ENCODE data around the gene CCR8. TPM values are rescaled to one million over a fixed set of nuclear protein-coding genes. Genes with fewer than 3 reads are reported as not detected.

The CCR8 gene
- total RNA-seq, 1 donor from 2014 or later, result not detected

DNA sequence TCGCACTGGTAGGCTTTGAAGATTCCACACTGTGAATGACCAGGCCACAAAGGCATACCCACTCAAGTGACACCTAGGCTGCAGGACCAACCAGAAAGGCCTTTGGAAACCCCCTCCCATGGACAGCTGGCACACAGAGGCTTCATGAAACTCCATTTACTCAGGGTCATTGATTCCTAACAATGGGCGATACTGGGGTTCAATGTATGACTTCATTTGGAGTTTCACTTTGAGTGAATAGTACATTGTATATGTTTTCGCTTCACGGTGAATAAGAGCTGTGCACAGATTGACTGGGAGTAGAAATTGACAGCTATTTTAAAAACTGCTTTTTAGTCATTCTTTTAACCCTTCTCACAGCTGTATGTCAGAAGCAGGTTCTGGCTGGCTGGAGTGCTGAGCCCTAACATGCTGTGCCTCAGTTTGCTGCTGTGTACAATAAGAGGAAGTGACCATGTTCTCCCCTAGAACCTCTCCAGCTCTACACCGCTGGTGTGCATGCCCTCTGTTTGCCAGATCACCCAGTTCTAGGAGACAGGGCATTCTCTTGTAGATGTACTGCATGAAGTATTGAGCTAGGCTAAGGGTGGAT lies 34.2 kb upstream of the CCR8 start:
- no peaks in the 10 kb centered on the region for H3K36me3 Mint-ChIP-seq
- H3K4me3 ChIP-seq, result no peak overlapping the region
- H4K20me1 ChIP-seq (ENCODE audit: low read depth), result no peaks in the 10 kb centered on the region
- TF ChIP-seq EZH2phosphoT487 (IDR thresholded peaks at IDR 0.05), result no peak
- TF ChIP-seq EZH2 (IDR thresholded peaks at IDR 0.05), result no peak
- TF ChIP-seq CTCF (IDR thresholded peaks at IDR 0.05), result no peak
- H3K27ac Mint-ChIP-seq, result no peak overlapping the region
- no peak for DNase-seq (ENCODE audit: low spot score)
- H3K36me3 ChIP-seq, result no peaks in the 10 kb centered on the region
- no peak overlapping the region for H3K9ac ChIP-seq
- peaks cover 23% of the 10 kb centered on the region for H3K9me3 Mint-ChIP-seq
- no peak overlapping the region for H3K4me3 Mint-ChIP-seq
- peaks cover 10% of the 10 kb centered on the region for H3K4me1 Mint-ChIP-seq
- no peaks in the 10 kb centered on the region for H3K27me3 ChIP-seq
- H2AFZ ChIP-seq (replicated peaks), result no peak overlapping the region
- H3K4me2 ChIP-seq, result no peak overlapping the region
- H3K9me3 ChIP-seq (ENCODE audit: low read depth), result no peaks in the 10 kb centered on the region
- H3K27me3 Mint-ChIP-seq (ENCODE audit: insufficient read depth, low read depth), result peaks cover 8% of the 10 kb centered on the region
- no peaks in the 10 kb centered on the region for H3K79me2 ChIP-seq (ENCODE audit: low read depth)
- no peaks in the 10 kb centered on the region for H3K4me1 ChIP-seq
- no peaks in the 10 kb centered on the region for H3F3A ChIP-seq (ENCODE audit: low read depth)
- no peak overlapping the region for H3K27ac ChIP-seq

- Histone ChIP-seq H3K9ac (no peak overlapping the region), H3K27me3 (no peaks in the 10 kb centered on the region), H3K9me3 (ENCODE audit: low read depth) (no peaks in the 10 kb centered on the region), H3K27ac (no peak overlapping the region), H3K79me2 (ENCODE audit: low read depth) (no peaks in the 10 kb centered on the region), H3F3A (ENCODE audit: low read depth) (no peaks in the 10 kb centered on the region), H4K20me1 (ENCODE audit: low read depth) (no peaks in the 10 kb centered on the region), H3K4me2 (no peak overlapping the region), H3K4me1 (no peaks in the 10 kb centered on the region), H3K36me3 (no peaks in the 10 kb centered on the region), H2AFZ (replicated peaks) (no peak overlapping the region), H3K4me3 (no peak overlapping the region)
- DNase-seq (ENCODE audit: low spot score), result no peak
- H3K4me3 Mint-ChIP-seq, result peak overlapping the region; percentile 70
- peaks cover 8% of the 10 kb centered on the region for H3K27me3 Mint-ChIP-seq (ENCODE audit: insufficient read depth, low read depth)
- H3K9me3 Mint-ChIP-seq, result peaks cover 25% of the 10 kb centered on the region
- H3K4me1 Mint-ChIP-seq, result peaks cover 10% of the 10 kb centered on the region
- H3K27ac Mint-ChIP-seq, result no peak overlapping the region
- TF ChIP-seq EZH2 (IDR thresholded peaks at IDR 0.05) (no peak), CTCF (IDR thresholded peaks at IDR 0.05) (no peak), EZH2phosphoT487 (IDR thresholded peaks at IDR 0.05) (no peak)
- H3K36me3 Mint-ChIP-seq, result no peaks in the 10 kb centered on the region
Measured at GRCh38 chr3:39296197-39297077, 33.1 kb upstream of the CCR8 start.

DNA sequence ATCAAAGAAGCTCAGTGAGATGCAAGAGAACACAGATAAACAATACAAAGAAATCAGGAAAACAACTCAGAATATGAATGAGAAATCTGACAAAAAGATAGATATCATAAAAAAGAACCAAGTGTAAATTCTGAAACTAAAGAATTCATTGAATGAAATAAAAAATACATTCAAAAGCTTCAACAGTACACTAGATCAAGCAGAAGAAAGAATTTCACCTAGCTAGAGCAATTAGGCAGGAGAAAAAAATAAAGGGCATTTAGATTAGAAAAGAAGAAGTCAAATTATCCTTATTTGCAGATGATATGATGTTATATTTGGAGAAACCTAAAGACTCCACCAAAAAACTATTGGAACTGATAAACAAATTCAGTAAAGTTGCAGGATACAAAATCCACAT lies 30.2 kb upstream of the CCR8 start:
- Histone ChIP-seq H3K4me2 (no peak overlapping the region), H3K36me3 (no peaks in the 10 kb centered on the region), H3F3A (ENCODE audit: low read depth) (no peaks in the 10 kb centered on the region), H3K4me3 (no peak overlapping the region), H3K27ac (no peak overlapping the region), H3K79me2 (ENCODE audit: low read depth) (no peaks in the 10 kb centered on the region), H2AFZ (replicated peaks) (no peak overlapping the region), H3K9ac (no peak overlapping the region), H3K4me1 (no peaks in the 10 kb centered on the region), H3K27me3 (no peaks in the 10 kb centered on the region), H4K20me1 (ENCODE audit: low read depth) (no peaks in the 10 kb centered on the region), H3K9me3 (ENCODE audit: low read depth) (no peaks in the 10 kb centered on the region)
- peaks cover 8% of the 10 kb centered on the region for H3K27me3 Mint-ChIP-seq (ENCODE audit: insufficient read depth, low read depth)
- peaks cover 31% of the 10 kb centered on the region for H3K9me3 Mint-ChIP-seq
- no peak overlapping the region for H3K27ac Mint-ChIP-seq
- DNase-seq (ENCODE audit: low spot score), result no peak
- peaks cover 10% of the 10 kb centered on the region for H3K4me1 Mint-ChIP-seq
- no peaks in the 10 kb centered on the region for H3K36me3 Mint-ChIP-seq
- no peak for TF ChIP-seq EZH2phosphoT487 (IDR thresholded peaks at IDR 0.05)
- no peak for TF ChIP-seq CTCF (IDR thresholded peaks at IDR 0.05)
- no peak for TF ChIP-seq EZH2 (IDR thresholded peaks at IDR 0.05)
- no peak overlapping the region for H3K4me3 Mint-ChIP-seq
